B cell (primary cell): Measurements from ENCODE around the gene PLEKHM2. TPM values are rescaled to one million over a fixed set of nuclear protein-coding genes. Genes with fewer than 3 reads are reported as not detected.

ENCODE experiments used
- ATAC-seq: fragments of 200-7000 bp; cut with Tn5 transposase; one replicate; pipeline ENCODE4 v1.10.0; 2021; ENCODE audit warnings: low read depth, mild to moderate bottlenecking, moderate number of reproducible peaks, moderate library complexity
- CTCF ChIA-PET: fragments of 350-600 bp; sonication (Branson Sonifier 250); formaldehyde crosslinking; loops from one replicate; lab custom pipeline; 2021; ENCODE audit warnings: antibody characterized with exemption, inconsistent platforms; lab: Charles Lee
- POLR2A ChIA-PET: fragments of 350-600 bp; sonication (Branson Sonifier 250); formaldehyde crosslinking; loops from one replicate; lab custom pipeline; 2021; ENCODE audit warnings: antibody characterized with exemption; lab: Charles Lee
- DNase-seq: peaks from one replicate; pipeline ENCODE4 v3.0.0; 2013
- H2AFZ ChIP-seq: 2 replicates; pipeline ENCODE4 v1.6.1; 2012; ENCODE audit warnings: mild to moderate bottlenecking, low read depth, low read length; ENCODE audit not compliant: insufficient read depth, poor library complexity, severe bottlenecking
- H3K27ac ChIP-seq, 2 donors: 1 replicate in 1 of 2; 2 replicates in 1 of 2; pipeline ENCODE4 v1.5.1; 2012 to 2013; ENCODE audit warnings: low read length in 2 of 2, mild to moderate bottlenecking in 2 of 2, moderate library complexity in 1 of 2
- H3K27me3 ChIP-seq, 4 experiments: fragments of 200-600 bp in 1 of 4; sonication (generic) in 1 of 4; replicated peaks in 1 of 4; 1 replicate in 2 of 4; 2 replicates in 2 of 4; pipeline versions ENCODE4 v1.6.1 to v1.7.0; 2013 to 2016; ENCODE audit warnings: low read length in 3 of 4, mild to moderate bottlenecking in 2 of 4, mixed read lengths in 1 of 4, moderate library complexity in 1 of 4; ENCODE audit not compliant: insufficient read depth in 4 of 4, control insufficient read depth in 3 of 4; ENCODE audit errors: control extremely low read depth in 1 of 4
- H3K36me3 ChIP-seq, 2 experiments: replicated peaks in 1 of 2; 1 replicate in 1 of 2; 2 replicates in 1 of 2; pipeline versions ENCODE4 v1.6.1 to v1.7.1; 2013; ENCODE audit warnings: low read length in 1 of 2; ENCODE audit not compliant: insufficient read depth in 2 of 2, control insufficient read depth in 1 of 2; ENCODE audit errors: control extremely low read depth in 1 of 2, extremely low read depth in 1 of 2
- H3K4me1 ChIP-seq, 2 donors: fragments of 200-600 bp in 1 of 2; sonication (generic) in 1 of 2; 1 replicate in 1 of 2; 2 replicates in 1 of 2; pipeline versions ENCODE4 v1.5.1 to v1.6.1; 2013 to 2017; ENCODE audit warnings: low read length in 2 of 2; ENCODE audit not compliant: control insufficient read depth in 2 of 2, insufficient read depth in 2 of 2
- H3K4me2 ChIP-seq: replicated peaks from 2 replicates; pipeline ENCODE3; 2012; ENCODE audit warnings: mild to moderate bottlenecking, low read depth, low read length; ENCODE audit not compliant: poor library complexity, severe bottlenecking
- H3K4me3 ChIP-seq, 5 experiments: fragments of 200-600 bp in 1 of 5; sonication (generic) in 1 of 5; 1 replicate in 3 of 5; 2 replicates in 2 of 5; pipeline versions ENCODE4 v1.5.1 to v1.7.0; 2011 to 2016; ENCODE audit warnings: low read length in 4 of 5, mild to moderate bottlenecking in 4 of 5, low read depth in 2 of 5, control low read depth in 1 of 5, moderate library complexity in 1 of 5; ENCODE audit not compliant: insufficient read depth in 1 of 5; ENCODE audit errors: control extremely low read depth in 1 of 5, extremely low read depth in 1 of 5
- H3K79me2 ChIP-seq: fragments of 200-600 bp; sonication (generic); one replicate; pipeline ENCODE4 v1.6.0; 2016; ENCODE audit warnings: low read length; ENCODE audit not compliant: control insufficient read depth, insufficient read depth
- H3K9ac ChIP-seq: fragments of 200-600 bp; sonication (generic); 2 replicates; pipeline ENCODE4 v1.6.1; 2017; ENCODE audit warnings: mild to moderate bottlenecking, low read length, moderate library complexity
- H3K9me3 ChIP-seq, 3 donors: one replicate each; pipeline versions ENCODE4 v1.6.1 to v1.7.1; 2013; ENCODE audit warnings: low read length in 2 of 3; ENCODE audit not compliant: control insufficient read depth in 2 of 3, insufficient read depth in 1 of 3; ENCODE audit errors: control extremely low read depth in 1 of 3
- H4K20me1 ChIP-seq: 2 replicates; pipeline ENCODE4 v1.6.0; 2012; ENCODE audit warnings: mild to moderate bottlenecking, low read length; ENCODE audit not compliant: insufficient read depth, control insufficient read depth, poor library complexity, severe bottlenecking
- H3K27ac Mint-ChIP-seq: one replicate; pipeline ENCODE4 v1.8.0; 2021; ENCODE audit warnings: mixed read lengths
- H3K27me3 Mint-ChIP-seq: one replicate; pipeline ENCODE4 v1.8.0; 2021; ENCODE audit warnings: mixed read lengths
- H3K4me1 Mint-ChIP-seq: one replicate; pipeline ENCODE4 v1.8.0; 2021; ENCODE audit warnings: mixed read lengths
- H3K4me3 Mint-ChIP-seq: one replicate; pipeline ENCODE4 v1.8.0; 2021; ENCODE audit warnings: mixed read lengths
- H3K9me3 Mint-ChIP-seq: one replicate; pipeline ENCODE4 v1.8.0; 2022; ENCODE audit warnings: mixed read lengths; ENCODE audit not compliant: insufficient read depth
- CTCF ChIP-seq: fragments of 200-600 bp; IDR thresholded peaks from one replicate; pipeline ENCODE4 v1.8.0; 2022; ENCODE audit warnings: antibody characterized with exemption, mild to moderate bottlenecking
- EZH2 ChIP-seq: IDR thresholded peaks from 2 replicates; pipeline ENCODE4 v1.6.1; 2012; ENCODE audit warnings: borderline replicate concordance, low read depth, mild to moderate bottlenecking, moderate library complexity, low read length; ENCODE audit not compliant: insufficient read depth, poor library complexity, severe bottlenecking
- WGBS: methylation state at CpG from one replicate; pipeline ENCODE4 v1.1.5; 2013; ENCODE audit warnings: missing lambda C conversion rate; ENCODE audit not compliant: insufficient coverage; 5-methylcytosine and 5-hydroxymethylcytosine counted together
- intact Hi-C: fragments of 100-400 bp; cut with micrococcal nuclease; formaldehyde crosslinking; loops from one replicate; pipeline ENCODE4 v1.10.0; 2022
- polyA plus RNA-seq: library from polyadenylated mRNA; depleted of rRNA; stranded (reverse); fragments of >200 nt; gene quantifications from 2 replicates; pipeline ENCODE4 v1.2.3, GENCODE V29; 2012
- total RNA-seq, 2 donors: library from RNA; stranded (reverse); fragments of 120-200 nt in 1 of 2; gene quantifications; 1 replicate in 1 of 2; 2 replicates in 1 of 2; pipeline versions ENCODE4 v1.2.3 to v1.2.4, GENCODE V29; 2013 to 2022

Gene PLEKHM2
- total and polyA plus RNA-seq, 2 donors (not counting 1 experiment from before 2014, with no cell fraction given): 99.7 to 120 TPM

- H3K79me2 ChIP-seq: no peaks in the 10 kb centered on the region
- H3K27me3 ChIP-seq: no peaks in the 10 kb centered on the region
- TF ChIP-seq CTCF (no peak), EZH2 (no peak)
- intact Hi-C loops: no loop called here
- no peak overlapping the region for H3K4me2 ChIP-seq
- H3K4me1 ChIP-seq: peaks cover 14 to 30% of the 10 kb centered on the region in 2 donors
- no peaks in the 10 kb centered on the region for H3K36me3 ChIP-seq
- ATAC-seq (no peak), DNase-seq (no peak)
- H4K20me1 ChIP-seq: no peaks in the 10 kb centered on the region
- H3K4me3 Mint-ChIP-seq: no peak overlapping the region
- H3K4me1 Mint-ChIP-seq: peaks cover 34% of the 10 kb centered on the region
- H3K27ac ChIP-seq: no peak overlapping the region
- H3K9me3 ChIP-seq: peaks cover 0 to 10% (median 0%) of the 10 kb centered on the region in 3 donors
- no peak overlapping the region for H2AFZ ChIP-seq
- ChIA-PET POLR2A (interaction anchor here (1.1 kb wide), 1 partner anchor 20 kb away, joined by 3 read pairs; no protein-coding TSS in a partner anchor), CTCF (interaction anchor here (0.9 to 1.2 kb wide), 2 partner anchors 20 to 65 kb away, joined by 4 read pairs; partner anchors contain the start of gene TMEM82)
- peak overlapping the region; percentile 76 for H3K27ac Mint-ChIP-seq
- no peak overlapping the region for H3K4me3 ChIP-seq
- H3K9me3 Mint-ChIP-seq: no peaks in the 10 kb centered on the region
- H3K9ac ChIP-seq: no peak overlapping the region
- WGBS: 83% methylated on average over 4 of the region's 6 CpGs
- no peaks in the 10 kb centered on the region for H3K27me3 Mint-ChIP-seq
Measured at GRCh38 chr1:15676688-15677661, 7.1 kb upstream of the PLEKHM2 start.

DNA sequence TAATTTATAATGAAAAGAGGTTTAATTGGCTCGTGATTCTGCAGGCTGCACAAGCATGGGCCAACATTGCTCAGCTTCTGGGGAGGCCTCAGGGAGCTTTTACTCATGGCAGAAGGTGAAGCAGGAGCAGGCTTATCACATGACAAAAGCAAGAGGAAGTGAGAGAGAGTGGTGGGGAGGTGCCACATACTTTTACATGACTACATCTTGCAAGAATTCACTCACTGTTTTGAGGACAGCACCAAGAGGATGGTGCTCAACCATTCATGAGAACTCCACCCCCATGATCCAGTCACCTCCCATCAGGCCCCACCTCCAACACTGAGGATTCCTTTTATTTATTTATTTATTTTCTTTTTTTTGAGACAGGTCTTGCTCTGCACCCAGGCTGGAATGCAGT lies 5.5 kb upstream of the PLEKHM2 start:
- no peak overlapping the region for H2AFZ ChIP-seq
- Mint-ChIP-seq H3K9me3 (no peaks in the 10 kb centered on the region), H3K27ac (peak overlapping the region; percentile 70), H3K4me1 (peaks cover 47% of the 10 kb centered on the region), H3K27me3 (no peaks in the 10 kb centered on the region), H3K4me3 (peak overlapping the region; percentile 56)
- ChIA-PET CTCF (no interaction called here), POLR2A (no interaction called here)
- H3K9me3 ChIP-seq: peaks cover 0 to 10% (median 0%) of the 10 kb centered on the region in 3 donors
- intact Hi-C loops: no loop called here
- H3K79me2 ChIP-seq: peaks cover 3% of the 10 kb centered on the region
- DNase-seq (peak; percentile 57), ATAC-seq (no peak)
- no peak overlapping the region for H3K27ac ChIP-seq
- TF ChIP-seq EZH2 (no peak), CTCF (no peak)
- 89% methylated on average over 1 of the region's 1 CpG for WGBS
- H3K4me1 ChIP-seq: peaks cover 30 to 46% of the 10 kb centered on the region in 2 donors
- H3K27me3 ChIP-seq: no peaks in the 10 kb centered on the region
- H3K4me3 ChIP-seq: no peak overlapping the region
- no peaks in the 10 kb centered on the region for H4K20me1 ChIP-seq
- no peak overlapping the region for H3K4me2 ChIP-seq
- no peak overlapping the region for H3K9ac ChIP-seq
- H3K36me3 ChIP-seq: no peaks in the 10 kb centered on the region
